ENCODE data around the gene SIAH3.

The SIAH3 gene

GRCh38 chr13:45826731-45827130 is 24.8 kb downstream of the SIAH3 start:
- H3K9me3 ChIP-seq (ENCODE audit: control insufficient read depth, low read length), result no peaks in the 10 kb centered on the region
- H3K27ac ChIP-seq (ENCODE audit: insufficient read depth, low read depth, low read length, poor library complexity, severe bottlenecking), result no peak overlapping the region
- H3K4me1 ChIP-seq (ENCODE audit: control insufficient read depth, insufficient read depth, low read length), result peaks cover 3% of the 10 kb centered on the region
- no peak overlapping the region for H3K4me3 ChIP-seq (ENCODE audit: insufficient read depth, low read depth, low read length)
- WGBS, 2 experiments, result 90 to 92% methylated on average over 5 of the region's 5 CpGs
- H3K27me3 ChIP-seq (ENCODE audit: control insufficient read depth, insufficient read depth, low read length, poor library complexity, severe bottlenecking), result no peaks in the 10 kb centered on the region
- no peaks in the 10 kb centered on the region for H3K36me3 ChIP-seq (ENCODE audit: control insufficient read depth, insufficient read depth, low read length)

- no peaks in the 10 kb centered on the region for H3K27me3 ChIP-seq (ENCODE audit: control insufficient read depth, insufficient read depth, low read length, poor library complexity, severe bottlenecking)
- H3K36me3 ChIP-seq (ENCODE audit: control insufficient read depth, insufficient read depth, low read length), result no peaks in the 10 kb centered on the region
- 87 to 100% methylated on average over 4 of the region's 4 CpGs for WGBS, 2 experiments
- no peaks in the 10 kb centered on the region for H3K9me3 ChIP-seq (ENCODE audit: control insufficient read depth, low read length)
- no peak overlapping the region for H3K4me3 ChIP-seq (ENCODE audit: insufficient read depth, low read depth, low read length)
- H3K4me1 ChIP-seq (ENCODE audit: control insufficient read depth, insufficient read depth, low read length), result peaks cover 3% of the 10 kb centered on the region
- no peak overlapping the region for H3K27ac ChIP-seq (ENCODE audit: insufficient read depth, low read depth, low read length, poor library complexity, severe bottlenecking)
Observed at GRCh38 chr13:45825387-45825650, 26.2 kb downstream of the SIAH3 start.

GRCh38 chr13:45823583-45823982 is 28.0 kb downstream of the SIAH3 start:
- no peak overlapping the region for H3K27ac ChIP-seq (ENCODE audit: insufficient read depth, low read depth, low read length, poor library complexity, severe bottlenecking)
- no peaks in the 10 kb centered on the region for H3K36me3 ChIP-seq (ENCODE audit: control insufficient read depth, insufficient read depth, low read length)
- no peaks in the 10 kb centered on the region for H3K27me3 ChIP-seq (ENCODE audit: control insufficient read depth, insufficient read depth, low read length, poor library complexity, severe bottlenecking)
- H3K4me1 ChIP-seq (ENCODE audit: control insufficient read depth, insufficient read depth, low read length), result peaks cover 3% of the 10 kb centered on the region
- no peak overlapping the region for H3K4me3 ChIP-seq (ENCODE audit: insufficient read depth, low read depth, low read length)
- no peaks in the 10 kb centered on the region for H3K9me3 ChIP-seq (ENCODE audit: control insufficient read depth, low read length)

DNA sequence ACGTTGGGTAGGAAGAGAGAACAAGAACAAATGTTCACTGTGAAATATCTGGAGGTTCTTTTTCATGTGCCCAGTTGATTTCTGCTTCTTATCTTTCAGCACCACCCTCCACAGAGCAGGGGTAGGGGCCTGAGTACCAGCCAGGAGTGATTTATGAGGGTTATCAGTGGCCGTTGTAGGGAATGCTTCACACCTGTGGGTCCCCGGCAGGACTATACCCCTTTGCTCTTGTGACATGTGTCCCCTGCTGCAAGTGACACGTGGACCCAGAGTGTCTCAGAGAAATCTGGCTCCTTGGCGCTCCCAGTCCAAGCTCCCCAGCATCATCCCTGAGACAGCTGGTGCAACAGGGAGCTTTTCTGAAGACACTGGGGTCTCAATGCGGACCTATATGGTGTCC is 29.7 kb downstream of the SIAH3 start:
- Histone ChIP-seq H3K27me3 (ENCODE audit: control insufficient read depth, insufficient read depth, low read length, poor library complexity, severe bottlenecking) (no peaks in the 10 kb centered on the region), H3K9me3 (ENCODE audit: control insufficient read depth, low read length) (no peaks in the 10 kb centered on the region), H3K4me3 (ENCODE audit: insufficient read depth, low read depth, low read length) (no peak overlapping the region), H3K4me1 (ENCODE audit: control insufficient read depth, insufficient read depth, low read length) (peaks cover 3% of the 10 kb centered on the region), H3K27ac (ENCODE audit: insufficient read depth, low read depth, low read length, poor library complexity, severe bottlenecking) (no peak overlapping the region), H3K36me3 (ENCODE audit: control insufficient read depth, insufficient read depth, low read length) (no peaks in the 10 kb centered on the region)
- 90 to 92% methylated on average over 6 of the region's 6 CpGs for WGBS, 2 experiments

DNA sequence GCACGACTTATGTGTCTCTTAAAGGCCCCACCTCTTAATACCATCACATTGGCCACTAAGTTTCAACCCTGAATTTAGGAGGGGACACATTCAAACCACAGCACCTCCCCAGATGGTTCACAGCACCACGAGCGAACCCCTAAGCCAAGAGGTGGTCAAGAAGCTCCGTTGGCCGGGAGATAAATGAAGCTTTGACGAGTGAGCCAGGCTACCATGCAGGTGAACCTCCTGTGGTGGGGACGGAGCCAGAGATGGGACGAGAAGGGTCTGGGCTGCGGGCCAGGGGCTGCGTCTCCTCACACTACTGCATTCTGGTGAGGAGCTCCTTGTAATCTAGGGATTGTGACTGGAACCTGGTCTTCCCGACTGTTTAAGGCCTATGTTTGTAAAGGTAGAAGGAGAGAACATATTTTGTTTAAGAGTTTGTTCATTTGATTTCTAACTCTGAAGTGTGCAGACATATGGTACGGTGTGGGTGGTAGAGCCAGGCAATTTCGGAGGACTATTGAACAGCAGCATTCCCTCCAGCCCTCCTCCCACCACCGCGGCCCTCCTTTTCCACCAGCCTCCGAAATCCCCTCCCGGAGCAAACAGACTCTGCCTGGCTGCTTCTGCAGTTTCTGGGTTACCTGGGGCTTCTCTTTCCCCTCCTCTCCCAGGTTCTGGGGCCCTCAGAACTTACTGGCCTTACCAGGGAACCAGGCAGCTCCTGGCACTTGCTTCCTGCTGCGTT is 31.3 kb downstream of the SIAH3 start:
- 92 to 94% methylated on average over 18 of the region's 18 CpGs for WGBS, 2 experiments
- Histone ChIP-seq H3K9me3 (ENCODE audit: control insufficient read depth, low read length) (no peaks in the 10 kb centered on the region), H3K27me3 (ENCODE audit: control insufficient read depth, insufficient read depth, low read length, poor library complexity, severe bottlenecking) (no peaks in the 10 kb centered on the region), H3K4me1 (ENCODE audit: control insufficient read depth, insufficient read depth, low read length) (peaks cover 3% of the 10 kb centered on the region), H3K36me3 (ENCODE audit: control insufficient read depth, insufficient read depth, low read length) (no peaks in the 10 kb centered on the region), H3K4me3 (ENCODE audit: insufficient read depth, low read depth, low read length) (no peak overlapping the region), H3K27ac (ENCODE audit: insufficient read depth, low read depth, low read length, poor library complexity, severe bottlenecking) (no peak overlapping the region)

DNA sequence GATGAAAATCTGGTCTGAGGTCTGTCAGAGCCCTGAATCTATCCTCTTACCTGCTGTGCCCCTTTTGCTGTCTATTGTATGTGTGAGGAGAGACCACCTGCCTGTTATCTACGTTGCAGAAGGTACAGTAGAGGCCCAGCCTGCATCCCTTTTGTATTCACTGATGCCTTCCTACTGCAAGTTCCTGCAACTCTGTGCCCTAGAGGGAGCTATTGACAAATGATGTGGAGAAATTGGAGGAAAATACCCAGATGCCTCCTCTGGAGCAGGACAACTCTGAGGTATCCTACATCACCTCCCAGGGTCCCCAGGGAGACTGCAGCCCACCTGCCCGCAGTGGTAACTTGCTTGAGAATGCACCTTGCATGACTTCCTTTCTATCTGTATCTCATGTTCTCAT is 33.7 kb downstream of the SIAH3 start:
- Histone ChIP-seq H3K27ac (ENCODE audit: insufficient read depth, low read depth, low read length, poor library complexity, severe bottlenecking) (no peak overlapping the region), H3K4me3 (ENCODE audit: insufficient read depth, low read depth, low read length) (no peak overlapping the region), H3K9me3 (ENCODE audit: control insufficient read depth, low read length) (no peaks in the 10 kb centered on the region), H3K4me1 (ENCODE audit: control insufficient read depth, insufficient read depth, low read length) (no peaks in the 10 kb centered on the region), H3K36me3 (ENCODE audit: control insufficient read depth, insufficient read depth, low read length) (no peaks in the 10 kb centered on the region), H3K27me3 (ENCODE audit: control insufficient read depth, insufficient read depth, low read length, poor library complexity, severe bottlenecking) (no peaks in the 10 kb centered on the region)
- 65 to 76% methylated on average over 2 of the region's 2 CpGs for WGBS, 2 experiments

GRCh38 chr13:45816427-45816826 is 35.1 kb downstream of the SIAH3 start:
- Histone ChIP-seq H3K27me3 (ENCODE audit: control insufficient read depth, insufficient read depth, low read length, poor library complexity, severe bottlenecking) (no peaks in the 10 kb centered on the region), H3K36me3 (ENCODE audit: control insufficient read depth, insufficient read depth, low read length) (no peaks in the 10 kb centered on the region), H3K4me3 (ENCODE audit: insufficient read depth, low read depth, low read length) (no peak overlapping the region), H3K27ac (ENCODE audit: insufficient read depth, low read depth, low read length, poor library complexity, severe bottlenecking) (no peak overlapping the region), H3K9me3 (ENCODE audit: control insufficient read depth, low read length) (no peaks in the 10 kb centered on the region), H3K4me1 (ENCODE audit: control insufficient read depth, insufficient read depth, low read length) (peaks cover 3% of the 10 kb centered on the region)
- WGBS, 2 experiments, result 84 to 86% methylated on average over 6 of the region's 6 CpGs

- Histone ChIP-seq H3K4me1 (ENCODE audit: control insufficient read depth, insufficient read depth, low read length) (peaks cover 3% of the 10 kb centered on the region), H3K9me3 (ENCODE audit: control insufficient read depth, low read length) (no peaks in the 10 kb centered on the region), H3K36me3 (ENCODE audit: control insufficient read depth, insufficient read depth, low read length) (no peaks in the 10 kb centered on the region), H3K27me3 (ENCODE audit: control insufficient read depth, insufficient read depth, low read length, poor library complexity, severe bottlenecking) (no peaks in the 10 kb centered on the region), H3K4me3 (ENCODE audit: insufficient read depth, low read depth, low read length) (no peak overlapping the region), H3K27ac (ENCODE audit: insufficient read depth, low read depth, low read length, poor library complexity, severe bottlenecking) (no peak overlapping the region)
- 91 to 93% methylated on average over 6 of the region's 6 CpGs for WGBS, 2 experiments
Observed at GRCh38 chr13:45812695-45813372, 38.7 kb downstream of the SIAH3 start.

DNA sequence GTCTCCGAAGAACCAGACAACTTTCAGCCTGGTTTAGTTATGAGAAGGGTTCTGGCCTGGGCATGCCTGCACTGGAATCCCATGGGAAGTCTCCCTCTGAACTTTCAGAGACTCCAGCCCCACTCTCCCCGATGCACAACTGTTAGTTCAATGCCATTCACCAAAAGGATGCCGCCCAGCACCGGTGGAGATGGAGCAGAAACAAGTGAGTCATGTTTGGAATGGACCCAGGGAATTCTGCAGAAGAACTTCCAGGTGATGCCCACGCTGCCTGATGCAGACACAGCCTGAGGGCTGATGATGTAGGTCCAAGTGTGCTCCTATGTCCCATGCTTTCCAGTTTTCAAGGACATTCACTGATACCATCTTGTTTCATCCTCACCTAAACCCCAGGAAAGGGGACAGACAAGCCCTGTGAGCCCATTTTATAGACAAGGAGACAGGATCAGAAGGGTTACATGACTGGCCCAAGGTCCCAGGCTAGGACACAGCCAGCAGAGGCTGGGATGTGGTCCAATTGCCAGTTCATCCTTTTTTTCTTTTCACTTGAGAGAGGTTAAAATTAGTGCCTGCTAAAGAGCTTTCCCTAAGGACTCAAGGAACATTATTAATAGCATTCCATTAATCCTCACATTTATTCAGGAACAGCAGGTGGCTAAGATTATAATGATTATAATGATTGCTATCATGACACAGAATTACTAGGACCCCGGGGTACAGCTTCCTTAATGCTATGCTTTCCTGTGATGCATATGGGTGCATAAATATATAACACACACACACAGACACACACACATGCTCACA is 39.5 kb downstream of the SIAH3 start:
- H3K27ac ChIP-seq (ENCODE audit: insufficient read depth, low read depth, low read length, poor library complexity, severe bottlenecking), result no peak overlapping the region
- H3K36me3 ChIP-seq (ENCODE audit: control insufficient read depth, insufficient read depth, low read length), result no peaks in the 10 kb centered on the region
- 90 to 97% methylated on average over 5 of the region's 6 CpGs for WGBS, 2 experiments
- H3K9me3 ChIP-seq (ENCODE audit: control insufficient read depth, low read length), result no peaks in the 10 kb centered on the region
- no peaks in the 10 kb centered on the region for H3K27me3 ChIP-seq (ENCODE audit: control insufficient read depth, insufficient read depth, low read length, poor library complexity, severe bottlenecking)
- no peak overlapping the region for H3K4me3 ChIP-seq (ENCODE audit: insufficient read depth, low read depth, low read length)
- peaks cover 3% of the 10 kb centered on the region for H3K4me1 ChIP-seq (ENCODE audit: control insufficient read depth, insufficient read depth, low read length)

GRCh38 chr13:45809801-45810394 is 41.7 kb downstream of the SIAH3 start:
- WGBS, 2 experiments, result 80 to 81% methylated on average over 7 of the region's 7 CpGs
- no peaks in the 10 kb centered on the region for H3K36me3 ChIP-seq (ENCODE audit: control insufficient read depth, insufficient read depth, low read length)
- H3K27me3 ChIP-seq (ENCODE audit: control insufficient read depth, insufficient read depth, low read length, poor library complexity, severe bottlenecking), result no peaks in the 10 kb centered on the region
- no peaks in the 10 kb centered on the region for H3K9me3 ChIP-seq (ENCODE audit: control insufficient read depth, low read length)
- H3K4me3 ChIP-seq (ENCODE audit: insufficient read depth, low read depth, low read length), result no peak overlapping the region
- H3K4me1 ChIP-seq (ENCODE audit: control insufficient read depth, insufficient read depth, low read length), result peaks cover 3% of the 10 kb centered on the region
- no peak overlapping the region for H3K27ac ChIP-seq (ENCODE audit: insufficient read depth, low read depth, low read length, poor library complexity, severe bottlenecking)
